Right renal pelvis (tissue), 4 donors: ENCODE results near the gene KANTR. TPM values are rescaled to one million over a fixed set of nuclear protein-coding genes. Genes with fewer than 3 reads are reported as not detected.
"Not testable (repeated sequence)": the region's sequence is repeated elsewhere in the genome, so short reads cannot be mapped to it uniquely, and the experiment has no call there.

ENCODE experiments used
- DNase-seq, 4 donors: peaks; one replicate each; pipeline ENCODE4 v3.0.0-alpha.2; 2013; ENCODE audit warnings: low read depth in 4 of 4, low spot score in 3 of 4, missing footprints in 1 of 4
- polyA plus RNA-seq, 4 donors: library from polyadenylated mRNA; unstranded; fragments of 120-200 nt; gene quantifications; one replicate each; pipeline ENCODE4 v1.2.1, GENCODE V29; 2013; ENCODE audit not compliant: insufficient read length in 4 of 4

Gene KANTR
- polyA plus RNA-seq, 4 donors = 11.9 to 35.5 (median 24.0) TPM

DNA sequence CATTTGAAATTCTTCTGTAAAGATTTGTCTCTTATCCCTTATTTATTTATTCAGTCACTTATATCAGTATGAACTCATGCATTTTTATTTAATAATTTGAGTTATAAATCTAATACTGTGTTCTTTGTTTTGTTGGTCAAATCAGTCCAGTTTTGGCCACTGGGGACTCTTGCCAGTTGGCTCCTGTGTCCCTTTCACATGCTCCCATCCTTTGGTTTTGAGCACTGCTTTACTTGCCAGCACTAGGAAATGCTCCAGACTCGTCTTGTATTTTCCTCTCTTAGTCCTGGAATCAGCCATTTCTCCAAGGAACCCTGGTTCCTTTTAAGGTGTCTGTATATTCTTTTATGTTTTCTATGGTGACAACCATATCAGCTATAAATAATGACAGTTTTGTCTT lies 28.1 kb downstream of the KANTR start:
- DNase-seq = no peak

DNA sequence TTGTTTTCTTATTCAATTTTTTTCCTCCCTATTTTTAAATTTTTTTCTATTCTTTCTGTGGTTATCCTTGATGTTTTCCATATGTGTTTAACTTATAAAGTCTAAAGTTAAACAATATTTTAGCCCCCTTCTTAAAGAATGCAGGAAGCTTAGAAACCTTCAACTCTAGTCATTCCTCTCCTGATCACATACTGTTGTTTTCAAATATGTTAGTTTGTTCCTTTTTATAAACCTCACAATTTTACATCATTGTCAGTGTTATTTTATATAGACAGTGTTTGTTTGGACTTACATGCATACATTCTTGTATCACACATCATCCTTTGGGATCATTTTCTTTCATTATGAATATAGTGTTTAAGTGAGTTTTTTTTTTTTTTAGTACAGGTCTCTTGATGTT lies 31.6 kb downstream of the KANTR start:
- no peak for DNase-seq

DNA sequence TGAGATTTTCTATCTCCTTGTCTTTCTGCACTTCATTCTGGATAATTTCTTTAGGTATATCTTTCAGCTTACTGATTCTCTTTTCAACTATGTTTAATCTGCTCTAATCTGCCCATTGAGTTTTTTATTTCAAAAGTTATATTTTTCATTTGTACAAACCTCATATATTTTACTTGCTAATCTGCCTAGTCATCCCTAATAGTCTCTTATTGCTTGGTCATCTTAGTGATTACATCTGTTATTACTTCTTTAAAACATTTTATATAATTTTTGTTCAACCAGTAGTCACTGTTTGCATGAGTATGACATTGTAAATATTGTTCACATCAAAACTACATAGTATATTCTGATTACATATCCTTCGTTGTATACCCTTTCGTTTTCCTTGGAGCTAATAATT lies 32.4 kb downstream of the KANTR start:
- no peak for DNase-seq

DNA sequence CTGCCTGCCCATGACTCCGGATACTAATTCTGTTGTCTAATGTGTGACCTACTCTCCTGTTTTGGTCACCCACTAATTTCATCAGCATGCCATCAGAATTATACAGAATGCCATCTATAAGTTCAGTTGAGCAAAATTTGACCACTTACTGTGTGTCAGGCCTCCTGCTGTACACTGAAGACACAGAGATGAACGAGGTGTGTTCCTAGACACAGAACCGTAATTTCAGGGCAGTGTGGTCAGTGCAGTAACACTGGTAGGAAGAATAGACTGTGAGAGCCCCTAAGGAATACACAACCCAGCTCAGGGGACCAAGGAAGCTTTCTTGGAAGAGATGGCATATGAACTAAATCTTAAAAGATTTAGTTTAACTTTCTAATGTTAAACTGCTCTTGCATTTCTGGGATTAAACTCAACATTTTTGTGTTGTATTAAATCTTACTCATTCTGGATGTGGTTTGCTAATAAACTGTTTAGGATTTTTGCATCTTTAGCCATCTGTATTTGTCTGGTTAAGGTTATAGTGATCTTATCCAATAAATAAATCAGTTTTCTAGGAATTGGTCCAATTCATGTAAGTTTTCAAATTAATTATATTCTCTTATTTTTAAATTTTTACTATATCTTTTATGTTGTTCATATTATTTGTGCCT lies 34.3 kb downstream of the KANTR start:
- DNase-seq = no peak

DNA sequence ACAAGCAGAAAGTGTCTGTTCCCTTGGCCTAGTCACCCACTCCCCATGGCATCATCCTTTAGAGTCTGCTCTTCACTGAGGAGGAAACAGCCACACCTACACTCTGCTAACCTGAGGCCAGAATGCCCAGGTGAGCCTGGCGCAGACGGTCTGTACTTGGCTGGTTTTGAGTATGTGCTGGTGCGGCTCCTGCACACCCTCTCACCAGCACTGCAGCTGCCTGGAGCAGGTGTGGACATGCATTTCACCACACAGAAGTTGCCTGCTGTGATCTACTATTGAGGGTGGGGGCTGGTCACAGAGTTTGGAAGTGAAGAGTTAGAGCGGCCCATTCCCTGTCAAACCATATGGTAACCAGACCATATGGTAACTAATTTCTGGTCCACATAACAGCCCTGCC lies 39.5 kb downstream of the KANTR start:
- no peak for DNase-seq

DNA sequence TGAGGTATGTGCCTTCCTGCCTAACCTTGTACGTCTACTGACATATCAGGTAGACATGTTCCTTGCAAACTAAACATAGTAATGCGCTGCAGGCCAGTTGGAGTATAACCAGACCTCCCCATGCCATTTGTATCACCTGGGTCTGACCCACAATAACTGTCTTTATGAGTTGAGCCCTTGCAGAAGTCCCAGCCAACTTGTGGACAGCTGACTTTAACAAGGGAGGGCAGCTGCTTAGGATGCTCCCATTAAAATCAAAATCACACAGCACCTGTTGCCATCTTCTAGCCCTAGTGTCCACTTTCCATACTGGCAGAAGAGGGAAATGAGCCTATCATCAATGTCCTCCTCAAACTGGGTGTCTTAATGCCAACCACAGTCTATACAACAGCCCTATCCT lies 41.6 kb downstream of the KANTR start:
- DNase-seq = no peak

DNA sequence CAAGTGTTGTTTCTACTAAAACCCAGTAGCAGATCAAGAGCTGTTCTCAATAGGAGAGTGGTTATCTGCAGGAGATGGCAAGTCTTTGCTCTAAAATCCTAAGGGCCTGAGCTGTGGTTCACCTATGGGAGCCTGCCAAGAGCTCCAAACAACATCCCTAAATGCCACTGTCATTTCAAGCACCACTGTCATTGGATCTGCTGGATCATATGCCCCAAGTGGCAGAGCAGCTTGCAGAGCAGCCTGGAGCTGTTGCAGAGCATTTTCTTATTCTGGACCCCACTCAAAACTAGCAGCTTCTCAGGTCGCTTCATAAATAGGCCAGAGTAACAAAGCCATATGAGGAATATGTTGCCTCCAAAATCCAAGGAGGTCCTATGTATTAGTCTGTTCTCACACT lies 59.6 kb downstream of the KANTR start:
- DNase-seq = no peak

DNA sequence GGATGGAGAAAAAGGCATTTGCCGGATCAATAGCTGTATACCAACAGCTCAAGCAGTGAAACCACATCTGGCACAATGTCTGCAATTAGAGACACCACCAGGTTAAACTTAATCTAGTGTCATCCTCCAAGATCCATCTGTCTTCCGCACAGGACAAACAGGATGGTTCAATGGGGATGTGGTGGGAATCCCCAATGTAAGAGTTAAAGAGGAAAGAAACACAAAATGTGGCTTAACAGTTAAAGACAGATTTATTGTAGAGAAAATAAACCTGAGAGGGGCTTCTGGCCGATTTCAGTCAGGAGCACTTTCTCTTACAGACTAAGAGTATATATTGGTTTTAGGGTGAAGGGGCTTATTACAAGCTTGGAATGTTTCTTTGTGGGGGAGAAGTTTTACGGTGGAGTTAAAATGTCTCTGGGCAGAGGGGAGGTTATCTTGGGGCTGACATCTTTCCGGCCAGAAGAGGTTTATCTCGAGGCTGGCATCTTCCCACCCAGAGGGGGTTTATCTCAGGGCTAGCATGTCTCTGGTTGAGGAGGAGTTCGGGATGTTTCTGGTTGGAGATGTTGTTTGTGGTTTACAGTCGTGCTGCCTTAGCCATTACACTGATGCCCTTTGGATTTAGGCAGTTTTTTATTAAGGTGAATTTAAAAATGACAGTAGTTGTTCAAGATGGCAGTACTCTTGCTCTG lies 61.7 kb downstream of the KANTR start:
- no peak for DNase-seq

DNA sequence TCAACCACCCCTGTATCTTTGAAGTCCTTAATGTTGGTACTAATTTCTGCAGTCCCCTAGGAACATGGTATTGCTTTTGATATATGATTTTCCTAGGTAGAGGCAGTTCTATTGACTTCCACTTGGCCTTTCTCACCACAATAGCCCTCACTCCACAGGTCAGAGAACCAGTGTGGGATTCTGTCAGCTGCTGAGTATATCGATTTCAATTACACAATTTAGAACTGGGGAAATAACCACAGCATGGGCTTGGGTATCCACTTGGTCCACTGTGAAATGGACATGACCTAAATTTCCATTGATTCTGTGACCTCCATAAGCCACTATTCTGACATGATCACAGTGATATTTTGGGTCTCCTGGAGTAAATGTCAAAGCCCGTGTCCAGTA lies 62.3 kb downstream of the KANTR start:
- no peak for DNase-seq

DNA sequence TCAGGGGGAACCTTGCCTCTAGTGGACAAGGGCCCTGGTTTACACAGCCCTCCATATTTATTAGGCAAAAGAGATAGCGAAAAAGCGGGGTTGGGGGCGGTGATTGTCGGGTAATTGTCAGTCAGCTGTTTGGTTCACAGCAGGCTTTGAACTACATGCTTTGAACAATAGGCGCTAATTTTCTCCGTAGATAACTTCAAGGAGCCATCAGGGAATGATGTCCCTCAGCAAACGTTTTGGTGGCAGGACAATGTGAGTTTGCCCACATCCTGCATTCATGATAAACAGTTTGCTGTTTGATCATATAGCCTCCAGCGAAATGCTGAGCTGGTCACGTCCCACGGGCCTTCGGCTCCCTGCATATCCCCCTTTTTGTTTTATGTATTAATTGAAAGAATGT lies 65.2 kb downstream of the KANTR start:
- DNase-seq = no peak

DNA sequence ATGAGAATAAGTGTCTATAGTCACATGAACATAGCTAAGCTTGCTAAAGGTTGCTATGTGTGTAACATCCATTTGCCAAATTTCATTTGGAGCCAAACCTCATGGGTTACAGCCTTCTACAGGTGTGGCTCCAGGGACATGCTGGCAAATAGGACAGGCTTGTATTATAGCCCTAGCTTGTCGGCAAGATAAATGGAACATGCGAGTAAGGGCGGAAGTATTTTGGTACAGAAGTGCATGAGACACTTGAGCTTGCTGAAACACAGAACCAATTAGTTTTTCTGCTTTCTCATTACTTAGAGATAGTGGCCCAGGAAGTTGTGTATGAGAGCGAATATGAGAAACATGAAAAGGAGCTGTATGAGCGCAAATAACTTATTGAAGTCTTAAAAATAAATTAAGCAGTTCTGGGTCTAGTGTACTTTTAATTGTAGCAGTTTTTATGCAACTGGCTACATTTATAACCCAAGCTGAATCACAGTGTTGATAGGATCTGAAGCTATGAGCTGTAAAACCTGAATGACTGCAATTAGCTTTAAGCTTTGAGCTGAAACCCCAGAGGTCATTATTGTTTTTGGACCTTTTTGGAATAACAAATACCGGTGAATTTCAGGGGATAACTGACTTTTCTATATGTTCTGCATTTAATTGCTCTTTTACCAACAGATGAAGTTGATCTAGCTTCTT lies 66.5 kb downstream of the KANTR start:
- DNase-seq = no peak

DNA sequence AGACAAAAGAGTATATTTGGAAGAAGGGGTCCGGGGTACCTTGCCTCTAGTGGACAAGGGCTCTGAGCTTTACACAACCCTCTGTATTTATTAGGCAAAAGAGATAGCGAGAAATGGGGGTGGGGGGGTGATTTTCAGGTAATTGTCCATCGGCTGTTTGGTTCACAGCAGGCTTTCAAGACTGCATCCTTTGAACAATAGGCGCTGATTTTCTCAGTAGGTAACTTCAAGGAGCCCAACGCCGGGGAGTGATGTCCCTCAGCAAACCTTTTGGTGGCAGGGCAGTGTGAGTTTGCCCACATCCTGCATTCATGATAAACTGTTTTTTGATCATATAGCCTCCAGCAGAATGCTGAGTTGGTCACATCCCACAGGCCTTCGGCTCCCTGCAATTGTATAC lies 69.5 kb downstream of the KANTR start:
- DNase-seq = no peak

DNA sequence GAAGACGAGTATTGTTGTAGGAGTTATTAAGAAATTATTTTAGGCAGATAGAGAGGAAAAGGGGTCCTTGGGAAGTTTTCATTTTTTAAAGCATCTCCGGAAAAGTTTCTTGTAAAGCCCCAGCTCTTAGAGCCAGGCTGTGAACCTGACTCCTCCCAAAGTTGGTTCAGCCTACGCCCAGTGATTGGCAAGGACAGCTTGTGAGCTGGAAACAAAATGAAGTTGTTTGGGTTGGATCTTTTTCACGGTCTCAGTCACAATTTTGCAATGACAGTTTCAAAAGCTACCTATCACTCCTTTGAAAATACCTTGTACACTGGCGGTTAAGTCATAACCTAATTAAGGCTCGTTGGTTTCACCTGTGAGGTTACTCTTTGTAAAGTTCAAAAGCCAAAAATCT lies 70.6 kb downstream of the KANTR start:
- DNase-seq = not testable (repeated sequence)

DNA sequence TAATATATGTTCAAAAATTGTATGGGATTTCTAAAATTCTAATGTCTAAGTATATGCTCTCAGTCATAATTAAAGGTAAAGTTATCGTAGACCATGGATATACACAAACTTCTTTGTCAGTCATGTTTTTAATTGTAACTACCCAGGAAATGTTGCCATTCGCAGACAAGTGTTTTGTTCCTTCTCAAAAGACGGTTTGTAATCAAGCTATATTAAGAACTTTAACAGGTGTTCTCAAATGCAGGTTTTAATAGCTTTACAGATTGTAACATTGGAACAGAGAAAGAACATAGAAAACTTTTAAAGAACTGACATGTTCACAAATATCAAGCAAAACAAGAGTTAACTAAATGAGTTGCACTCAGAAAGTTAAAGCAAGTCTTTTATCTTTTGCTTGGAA lies 72.2 kb downstream of the KANTR start:
- no peak for DNase-seq

DNA sequence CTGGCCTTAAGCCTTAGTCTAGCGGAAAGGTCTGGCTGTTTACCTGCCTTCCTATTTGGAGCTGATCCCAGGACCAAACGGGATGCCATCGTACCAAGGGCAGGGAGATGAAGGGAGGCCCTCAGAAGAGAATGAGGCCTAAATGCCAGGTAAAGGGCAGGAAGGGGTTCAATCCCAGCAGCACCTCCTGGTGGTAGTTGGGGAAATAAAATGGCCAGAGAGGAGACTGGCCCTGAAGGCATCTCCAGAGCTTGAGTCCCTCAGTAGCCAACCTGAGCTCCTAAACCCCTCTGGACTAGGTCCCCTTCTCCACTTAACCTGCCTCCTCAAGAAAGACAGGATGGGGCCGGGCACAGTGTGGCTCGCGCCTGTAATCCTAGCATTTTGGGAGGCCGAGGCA lies 77.4 kb downstream of the KANTR start:
- DNase-seq = no peak

Other genes starting within 250 kb of the KANTR start
- gene XAGE3, start 226.1 kb upstream of the KANTR start, polyA plus RNA-seq = not detected
- gene FAM156B, start 196.8 kb upstream of the KANTR start, polyA plus RNA-seq = 10 to 100 TPM; 11.3 to 17.7 (median 14.8) TPM
- gene FAM156A, start 135.6 kb upstream of the KANTR start, polyA plus RNA-seq = 10 to 100 TPM; 22.3 to 27.2 (median 26.9) TPM
- gene GPR173, start 45.4 kb upstream of the KANTR start, polyA plus RNA-seq = 10 to 100 TPM; 14.5 to 17.9 (median 15.2) TPM
- gene TSPYL2, start 11.8 kb upstream of the KANTR start, polyA plus RNA-seq = 10 to 100 TPM; 24.3 to 41.1 (median 32.4) TPM
- gene KDM5C, start 131.1 kb downstream of the KANTR start, polyA plus RNA-seq = 10 to 100 TPM; 69.2 to 78.8 (median 76.7) TPM
- 10 to 100 TPM; 14.0 to 16.6 (median 15.4) TPM for gene IQSEC2, start 187.4 kb downstream of the KANTR start, polyA plus RNA-seq